Adrenal gland (tissue), 12 donors: Measurements from ENCODE around the gene CAMTA1. TPM values are rescaled to one million over a fixed set of nuclear protein-coding genes. Genes with fewer than 3 reads are reported as not detected.
A peak's percentile ranks its signal among the peaks of the same experiment; 100 is the strongest.

Experiments
- DNase-seq, 7 donors: peaks; one replicate each; pipeline ENCODE4 v3.0.0-alpha.2; 2019 to 2020
- H3K27ac ChIP-seq, 5 donors: fragments of 200-600 bp; sonication (generic) in 4 of 5; 1 replicate in 3 of 5; 2 replicates in 2 of 5; pipeline versions ENCODE4 v1.5.1 to v1.8.0; 2016 to 2020; ENCODE audit warnings: mild to moderate bottlenecking in 1 of 5
- H3K27me3 ChIP-seq: fragments of 200-600 bp; 2 replicates; pipeline ENCODE4 v1.8.0; 2021
- H3K36me3 ChIP-seq, 2 donors: fragments of 200-600 bp; replicated peaks in 1 of 2; 1 replicate in 1 of 2; 2 replicates in 1 of 2; pipeline versions ENCODE4 v1.5.1 to v1.8.0; 2018 to 2022
- H3K4me1 ChIP-seq, 2 donors: fragments of 200-600 bp; replicated peaks in 1 of 2; 1 replicate in 1 of 2; 2 replicates in 1 of 2; pipeline versions ENCODE4 v1.5.1 to v1.8.0; 2018 to 2021
- H3K4me3 ChIP-seq, 4 donors: fragments of 200-600 bp; sonication (generic) in 3 of 4; one replicate each; pipeline ENCODE4 v1.5.1; 2016 to 2018
- H3K9me3 ChIP-seq, 3 donors: fragments of 200-600 bp; sonication (generic) in 1 of 3; replicated peaks in 1 of 3; 1 replicate in 2 of 3; 2 replicates in 1 of 3; pipeline versions ENCODE4 v1.5.1 to v1.8.0; 2016 to 2021
- CTCF ChIP-seq, 6 experiments: fragments of 450-650 bp in 4 of 6; fragments of 200-600 bp in 2 of 6; sonication (generic) in 1 of 6; IDR thresholded peaks; 1 replicate in 5 of 6; 2 replicates in 1 of 6; pipeline versions ENCODE4 v1.5.1 to v1.8.0; 2016 to 2021; ENCODE audit warnings: antibody characterized with exemption in 6 of 6, mild to moderate bottlenecking in 2 of 6, moderate library complexity in 1 of 6
- POLR2A ChIP-seq, 2 donors: fragments of 450-650 bp; IDR thresholded peaks; one replicate each; pipeline ENCODE4 v1.6.1; 2017; ENCODE audit warnings: antibody characterized with exemption in 2 of 2, mild to moderate bottlenecking in 2 of 2, moderate library complexity in 1 of 2
- WGBS, 4 donors: extraction: QIAGEN DNeasy Blood & Tissue Kit in 2 of 4; methylation state at CpG; one replicate each; pipeline versions ENCODE4 v1.1.5 to v1.1.7; 2013 to 2017; 5-methylcytosine and 5-hydroxymethylcytosine counted together
- intact Hi-C, 2 donors: fragments of 100-400 bp; cut with DNase I; formaldehyde crosslinking; loops; one replicate each; pipeline versions ENCODE4 v1.14.1 to v1.15.0; 2022 to 2023
- polyA plus RNA-seq, 3 donors: library from polyadenylated mRNA; stranded (reverse); fragments of 200-250 nt in 2 of 3; fragments of 350-450 nt in 1 of 3; fragmentation: Illumina TruSeq in 1 of 3; extraction: RNeasy Lipid Tissue Mini Kit (QIAGEN cat#74804) in 1 of 3; gene quantifications; one replicate each; pipeline ENCODE4 v1.2.3, GENCODE V29; 2013 to 2014
- total RNA-seq, 9 donors: library from RNA; depleted of rRNA in 4 of 9; stranded (reverse); fragments of >200 nt in 4 of 9; fragments of 120-200 nt in 1 of 9; fragmentation: NEBNext Ultra II Directional in 1 of 9; extraction: Animal tissue kit (Norgen Biotek cat#: 25700) in 1 of 9; gene quantifications; one replicate each; pipeline versions ENCODE4 v1.1.0 to v1.2.4, GENCODE V29; 2013 to 2023
- donor health status: healthy with polysubstance abuse.
- donor health status: Bipolar disorder and iron deficiency.
- donor health status: DM: yes; HTN: yes; CAD: no.
- donor health status: DM: no; HTN: no; CAD: no.
- donor health status: DM: no; HTN: no; CAD: no.
- donor health status: DM: yes; HTN: yes; CAD: no.

Gene CAMTA1
- total and polyA plus RNA-seq, 12 donors, result 62.9 to 141 (median 96.9) TPM

DNA sequence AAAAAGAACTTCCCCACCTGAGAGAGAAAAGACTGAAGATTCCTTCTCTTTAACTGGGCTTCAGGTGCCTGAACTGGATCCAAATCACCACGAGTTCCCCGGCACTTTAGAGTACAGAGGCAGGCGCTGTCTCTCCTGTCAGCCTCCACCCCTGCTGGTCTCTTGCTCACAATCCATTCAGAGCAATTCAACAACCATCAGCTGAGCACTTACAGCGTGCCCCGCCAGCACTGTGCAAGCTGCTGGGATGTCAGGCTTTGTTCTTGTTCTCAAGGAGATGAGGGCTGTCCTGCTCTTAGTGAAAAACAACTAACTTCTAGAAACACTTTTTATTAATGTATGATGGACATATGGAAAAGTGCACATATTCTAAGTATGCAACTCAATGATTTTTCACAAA lies 917.1 kb downstream of the CAMTA1 start:
- no peak overlapping the region for H3K4me3 ChIP-seq
- H3K27ac ChIP-seq, result no peak overlapping the region
- DNase-seq, result no peak
- H3K27me3 ChIP-seq, result no peaks in the 10 kb centered on the region
- intact Hi-C loops, result no loop called here
- H3K36me3 ChIP-seq, result no peaks in the 10 kb centered on the region
- 33 to 40% (median 34%) methylated on average over 5 of the region's 5 CpGs for WGBS, 4 donors
- H3K9me3 ChIP-seq, result no peaks in the 10 kb centered on the region
- TF ChIP-seq POLR2A (IDR thresholded peaks at IDR 0.05) (no peak), CTCF (IDR thresholded peaks at IDR 0.05) (no peak)
- H3K4me1 ChIP-seq, result no peaks in the 10 kb centered on the region

DNA sequence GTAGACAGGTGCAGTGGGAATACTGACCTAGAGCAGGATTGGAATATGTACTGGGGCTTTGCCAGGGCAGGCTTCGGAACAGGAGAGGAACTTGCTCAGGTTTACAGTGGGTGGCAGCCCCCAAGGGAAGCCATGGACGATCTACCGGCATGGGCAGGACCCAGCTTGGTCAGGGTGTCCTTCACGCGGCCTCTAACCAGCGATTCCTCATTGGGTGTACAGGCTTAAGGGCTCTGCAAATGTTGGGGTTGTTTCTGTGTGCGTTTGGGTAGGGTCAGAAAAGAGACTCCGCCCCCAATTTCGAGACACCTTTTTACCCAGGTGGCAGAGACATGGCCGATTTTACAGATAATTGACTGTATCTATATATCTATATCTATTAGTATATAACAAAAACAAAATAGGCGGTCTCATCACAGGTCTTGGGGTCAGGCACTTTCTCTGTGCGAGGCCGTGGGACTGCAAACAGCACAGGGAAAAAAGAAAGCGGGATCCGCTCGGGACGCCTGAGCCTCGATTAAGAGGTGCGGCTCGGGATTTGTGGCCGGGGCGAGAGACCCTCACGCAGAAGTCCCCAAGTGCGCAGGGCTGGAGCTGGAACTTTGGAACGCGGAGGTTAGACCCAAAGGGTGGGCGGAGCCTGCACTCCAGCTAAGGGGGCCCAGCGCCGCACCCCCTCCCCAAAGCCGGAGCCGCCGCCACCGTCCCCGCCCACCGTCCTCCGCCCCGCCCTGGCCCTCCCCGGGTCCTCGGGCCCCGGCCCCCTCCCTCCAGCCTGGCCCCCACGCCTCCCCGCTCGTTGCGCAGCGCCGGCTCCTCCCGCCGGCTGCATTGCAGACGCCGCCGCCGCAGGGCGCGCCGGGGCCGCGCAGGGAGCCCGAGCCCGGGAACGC lies 918.3 kb downstream of the CAMTA1 start:
- TF ChIP-seq POLR2A (IDR thresholded peaks at IDR 0.05) (no peak), CTCF (IDR thresholded peaks at IDR 0.05) (no peak)
- H3K9me3 ChIP-seq, result no peaks in the 10 kb centered on the region
- 8 to 20% (median 13%) methylated on average over 26 to 60 of the region's 60 CpGs for WGBS, 4 donors
- intact Hi-C loops, result no loop called here
- DNase-seq, result no peak
- no peaks in the 10 kb centered on the region for H3K36me3 ChIP-seq
- H3K27me3 ChIP-seq, result no peaks in the 10 kb centered on the region
- peak overlapping the region in 1 of 4 donors; percentile 49 for H3K4me3 ChIP-seq
- no peaks in the 10 kb centered on the region for H3K4me1 ChIP-seq
- peak overlapping the region in 1 of 5 donors; percentile 56 for H3K27ac ChIP-seq

DNA sequence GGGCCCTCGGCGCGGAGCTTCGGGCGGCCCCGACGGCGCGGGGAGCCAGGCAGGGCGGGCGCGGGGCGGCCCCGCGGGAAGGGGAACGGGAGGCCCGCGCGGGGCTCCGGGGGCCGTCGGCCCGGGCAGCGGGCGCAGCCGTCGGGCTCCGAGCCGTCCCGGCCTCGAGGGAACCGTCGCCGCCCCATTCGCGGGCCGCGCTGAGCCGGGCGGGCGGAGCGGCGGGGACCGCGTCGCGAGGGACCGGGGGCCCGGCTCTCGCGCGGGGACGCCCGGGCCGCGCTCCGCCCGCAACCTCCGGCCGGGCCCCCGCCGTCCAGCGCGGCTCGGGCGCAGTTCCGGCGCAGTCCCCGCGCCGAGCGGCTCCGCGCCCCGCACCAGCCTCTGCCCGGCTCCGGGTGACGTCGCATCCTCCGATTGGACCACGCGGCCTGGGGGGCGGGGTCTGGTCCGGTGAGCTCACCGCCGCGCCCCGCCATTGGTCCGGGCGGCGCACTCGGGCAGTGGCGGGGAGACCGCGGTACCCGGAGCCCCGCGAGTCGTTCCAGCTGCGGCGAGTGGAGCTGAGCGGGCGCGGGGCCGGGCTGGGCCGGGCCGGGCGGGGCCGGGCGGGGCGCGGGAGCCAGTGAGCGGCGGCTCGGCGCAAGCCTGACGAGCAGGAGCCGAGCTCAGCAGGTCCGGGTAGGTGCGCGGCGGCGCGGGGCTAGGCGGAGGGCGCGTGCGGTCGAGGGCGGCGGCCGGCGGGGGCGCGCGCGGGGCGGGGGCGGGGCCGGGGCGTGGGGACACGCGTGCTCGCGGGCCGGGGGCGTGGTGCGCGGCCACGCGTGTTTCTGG lies 919.2 kb downstream of the CAMTA1 start:
- no peaks in the 10 kb centered on the region for H3K9me3 ChIP-seq
- H3K27ac ChIP-seq, result peak overlapping the region in 1 of 5 donors; percentile 40
- TF ChIP-seq CTCF (IDR thresholded peaks at IDR 0.05), result no peak
- TF ChIP-seq POLR2A (IDR thresholded peaks at IDR 0.05), result peak in 1 of 2 donors; percentile 57
- intact Hi-C loops, result no loop called here
- peak; percentile 90 to 97 (median 94) for DNase-seq
- 0 to 2% (median 2%) methylated on average over 10 to 148 of the region's 151 CpGs; no CpG with 5 or more reads in 1 of the 4 donors for WGBS, 4 donors
- no peaks in the 10 kb centered on the region for H3K36me3 ChIP-seq
- no peaks in the 10 kb centered on the region for H3K27me3 ChIP-seq
- peak overlapping the region in 1 of 4 donors; percentile 49 for H3K4me3 ChIP-seq
- H3K4me1 ChIP-seq, result no peaks in the 10 kb centered on the region
